Measurements from ENCODE around the gene GCHFR. TPM values are rescaled to one million over a fixed set of nuclear protein-coding genes. Genes with fewer than 3 reads are reported as not detected.

GCHFR gene
- total RNA-seq, 4 donors from 2014 or later = 10.0 to 47.5 (median 41.9) TPM

- no peaks in the 10 kb centered on the region for H3K27me3 ChIP-seq
- H3K27ac ChIP-seq = no peak overlapping the region
- peaks cover 0 to 11% (median 0%) of the 10 kb centered on the region in 3 donors for H3K4me1 ChIP-seq
- no peak for DNase-seq
- no peak overlapping the region for H3K4me3 ChIP-seq
- peaks cover 7 to 46% (median 13%) of the 10 kb centered on the region in 3 donors for H3K36me3 ChIP-seq
- intact Hi-C loops (cut with DNase I) = no loop called here
- H3K9me3 ChIP-seq = no peaks in the 10 kb centered on the region
- TF ChIP-seq CTCF (IDR thresholded peaks at IDR 0.05) (no peak), POLR2A (IDR thresholded peaks at IDR 0.05) (no peak)
- WGBS, 2 donors = 79 to 85% methylated on average over 4 of the region's 4 CpGs
Observed at GRCh38 chr15:40815042-40815698, 51.3 kb downstream of the GCHFR start.

Small RNA genes within 50 kb of the gene (small RNA-seq; reads per million reads assigned to genes)
- 0 reads per million in 4 donors for gene SUMO2P15

Other genes with a start within 250 kb of the GCHFR start
- gene CCDC32, start 199.0 kb upstream of the GCHFR start, total RNA-seq = 10 to 100 TPM in 2 of 4 donors, 1 to 10 TPM in 2; 7.3 to 27.9 (median 15.8) TPM
- 10 to 100 TPM in 1 of 4 donors, 1 to 10 TPM in 3; 4.3 to 10.3 (median 6.7) TPM for gene RPUSD2, start 194.8 kb upstream of the GCHFR start, total RNA-seq
- 10 to 100 TPM in 2 of 4 donors, 1 to 10 TPM in 2; 2.9 to 17.8 (median 11.0) TPM for gene KNL1, start 169.8 kb upstream of the GCHFR start, total RNA-seq
- gene RAD51, start 68.9 kb upstream of the GCHFR start, total RNA-seq = 1 to 10 TPM; 1.9 to 8.5 (median 4.5) TPM
- 10 to 100 TPM; 21.3 to 31.9 (median 26.4) TPM for gene RMDN3, start 8.8 kb upstream of the GCHFR start, total RNA-seq
- 10 to 100 TPM; 11.3 to 44.3 (median 22.2) TPM for gene C15orf62, start 5.9 kb downstream of the GCHFR start, total RNA-seq
- gene ZFYVE19, start 43.0 kb downstream of the GCHFR start, total RNA-seq = 10 to 100 TPM; 16.5 to 33.4 (median 28.9) TPM
- gene DNAJC17, start 43.4 kb downstream of the GCHFR start, total RNA-seq = 10 to 100 TPM; 13.9 to 24.0 (median 19.2) TPM
- under 1 TPM in 1 of 4 donors, not detected in 3; 0.68 TPM for gene PPP1R14D, start 64.6 kb downstream of the GCHFR start, total RNA-seq
- 100 to 1,000 TPM; 168 to 506 (median 215) TPM for gene SPINT1, start 80.0 kb downstream of the GCHFR start, total RNA-seq
- 100 to 1,000 TPM in 3 of 4 donors, 10 to 100 TPM in 1; 94.0 to 146 (median 123) TPM for gene RHOV, start 110.2 kb downstream of the GCHFR start, total RNA-seq
- 10 to 100 TPM; 17.4 to 25.9 (median 20.7) TPM for gene VPS18, start 130.4 kb downstream of the GCHFR start, total RNA-seq
- gene DLL4, start 165.3 kb downstream of the GCHFR start, total RNA-seq = 1 to 10 TPM in 3 of 4 donors, under 1 TPM in 1; 0.68 to 4.6 (median 1.3) TPM
- 10 to 100 TPM in 1 of 4 donors, 1 to 10 TPM in 2, under 1 TPM in 1; 0.76 to 16.1 (median 6.4) TPM for gene CHAC1, start 189.4 kb downstream of the GCHFR start, total RNA-seq